Endothelial cell of umbilical vein (primary cell): ENCODE data around the gene QDPR. TPM values are rescaled to one million over a fixed set of nuclear protein-coding genes. Genes with fewer than 3 reads are reported as not detected.

Source experiments
- BruUV-seq: library from RNA; stranded (reverse); fragments of 400-500 nt; replicated peaks from 2 replicates; lab custom pipeline; 2021; lab: Mats Ljungman, UMichigan
- CTCF ChIA-PET: fragments of 300-600, 350-600 bp; sonication (Branson Sonifier 250); formaldehyde crosslinking; loops from one replicate; lab custom pipeline; 2021; ENCODE audit warnings: antibody characterized with exemption, inconsistent platforms; lab: Charles Lee
- POLR2A ChIA-PET: fragments of 300-600, 350-600 bp; sonication (Branson Sonifier 250); formaldehyde crosslinking; loops from one replicate; lab custom pipeline; 2021; ENCODE audit warnings: antibody characterized with exemption, inconsistent platforms; lab: Charles Lee
- DNase-seq: peaks from one replicate; pipeline ENCODE4 v3.0.0-alpha.2; 2011; ENCODE audit warnings: low read depth, low spot score
- FAIRE-seq: peaks from 2 replicates; lab custom pipeline; 2011; peaks lifted over from hg19 to GRCh38; lab: Jason Lieb, UNC
- H2AFZ ChIP-seq: 2 replicates; pipeline ENCODE4 v1.6.0; 2012; ENCODE audit warnings: low read depth, low read length, control low read depth, inconsistent platforms
- H3K27ac ChIP-seq: 2 replicates; pipeline ENCODE4 v1.5.1; 2011; ENCODE audit warnings: low read depth, mild to moderate bottlenecking, control low read depth, low read length, moderate library complexity; ENCODE audit not compliant: insufficient read depth
- H3K27me3 ChIP-seq, 2 experiments: 2 replicates each; pipeline versions ENCODE4 v1.6.0 to v1.6.1; 2011; ENCODE audit warnings: low read length in 2 of 2, mixed read lengths in 1 of 2; ENCODE audit not compliant: control insufficient read depth in 2 of 2, insufficient read depth in 2 of 2
- H3K36me3 ChIP-seq, 2 experiments: 2 replicates in 1 of 2; 3 replicates in 1 of 2; pipeline ENCODE4 v1.5.1; 2011; ENCODE audit warnings: low read length in 2 of 2, mild to moderate bottlenecking in 1 of 2, moderate library complexity in 1 of 2; ENCODE audit not compliant: control insufficient read depth in 2 of 2, insufficient read depth in 2 of 2; ENCODE audit errors: extremely low read depth in 1 of 2
- H3K4me1 ChIP-seq: 3 replicates; pipeline ENCODE4 v1.5.1; 2011; ENCODE audit warnings: mild to moderate bottlenecking, low read length; ENCODE audit not compliant: control insufficient read depth, insufficient read depth; ENCODE audit errors: extremely low read depth
- H3K4me2 ChIP-seq: 2 replicates; pipeline ENCODE4 v1.6.1; 2011; ENCODE audit warnings: low read length, control low read depth, mixed read lengths; ENCODE audit not compliant: insufficient read depth
- H3K4me3 ChIP-seq, 3 experiments: fragments of 200-600 bp in 1 of 3; sonication (generic), shearing (Covaris generic) in 1 of 3; replicated peaks in 1 of 3; 2 replicates each; pipeline ENCODE4 v1.5.1; 2011 to 2016; ENCODE audit warnings: control low read depth in 3 of 3, low read length in 3 of 3, mild to moderate bottlenecking in 2 of 3, inconsistent platforms in 1 of 3, low read depth in 1 of 3, moderate library complexity in 1 of 3; ENCODE audit not compliant: insufficient read depth in 1 of 3
- H3K79me2 ChIP-seq: 2 replicates; pipeline ENCODE4 v1.6.0; 2012; ENCODE audit warnings: low read length, inconsistent platforms; ENCODE audit not compliant: control insufficient read depth, insufficient read depth
- H3K9ac ChIP-seq: replicated peaks from 2 replicates; pipeline ENCODE3; 2011; ENCODE audit warnings: low read length, control low read depth; ENCODE audit not compliant: insufficient read depth; ENCODE audit errors: extremely low read depth
- H3K9me1 ChIP-seq: replicated peaks from 3 replicates; pipeline ENCODE4 v1.6.0; 2011; ENCODE audit warnings: mild to moderate bottlenecking, low read length; ENCODE audit not compliant: control insufficient read depth, insufficient read depth; ENCODE audit errors: extremely low read depth
- H3K9me3 ChIP-seq: replicated peaks from 2 replicates; pipeline ENCODE4 v1.5.1; 2012; ENCODE audit warnings: low read length, inconsistent platforms; ENCODE audit not compliant: control insufficient read depth, insufficient read depth
- H4K20me1 ChIP-seq: replicated peaks from 2 replicates; pipeline ENCODE3; 2011; ENCODE audit warnings: mild to moderate bottlenecking, low read length; ENCODE audit not compliant: control insufficient read depth, insufficient read depth; ENCODE audit errors: extremely low read depth
- EZH2 ChIP-seq: IDR thresholded peaks from 2 replicates; pipeline ENCODE4 v1.6.1; 2012; ENCODE audit warnings: borderline replicate concordance, low read depth, mild to moderate bottlenecking, moderate library complexity, low read length, inconsistent platforms; ENCODE audit not compliant: severe bottlenecking
- FOS ChIP-seq: IDR thresholded peaks from 2 replicates; pipeline ENCODE4 v1.6.1; 2011; ENCODE audit warnings: mild to moderate bottlenecking, low read length, moderate library complexity, borderline replicate concordance; ENCODE audit not compliant: insufficient read depth
- GATA2 ChIP-seq: IDR thresholded peaks from 2 replicates; pipeline ENCODE4 v1.7.0; 2011; ENCODE audit warnings: low read depth, mild to moderate bottlenecking, moderate library complexity, mixed read lengths, low read length; ENCODE audit not compliant: insufficient read length, insufficient read depth
- JUN ChIP-seq: IDR thresholded peaks from 2 replicates; pipeline ENCODE4 v1.6.1; 2011; ENCODE audit warnings: borderline replicate concordance, low read depth; ENCODE audit not compliant: insufficient read length, insufficient read depth
- MAX ChIP-seq: IDR thresholded peaks from 2 replicates; pipeline ENCODE4 v1.6.1; 2011; ENCODE audit not compliant: insufficient read depth, insufficient read length
- MYC ChIP-seq: IDR thresholded peaks from one replicate; pipeline ENCODE4 v1.6.1; 2011; ENCODE audit warnings: mild to moderate bottlenecking, low read depth, low read length
- POLR2AphosphoS5 ChIP-seq: IDR thresholded peaks from 2 replicates; pipeline ENCODE4 v1.6.1; 2012; ENCODE audit warnings: low read depth, mild to moderate bottlenecking, control low read depth, low read length, moderate library complexity; ENCODE audit not compliant: insufficient read depth
- dilution Hi-C: fragments of 300-500 bp; cut with MboI; formaldehyde crosslinking; loops from one replicate; pipeline ENCODE4 v1.15.0; 2019; ENCODE audit warnings: low sequenced_read_pairs; ENCODE audit not compliant: extremely low pct_ligation_motif_present
- intact Hi-C: fragments of 100-400 bp; cut with micrococcal nuclease; formaldehyde crosslinking; loops from one replicate; pipeline ENCODE4 v1.10.0; 2022
- polyA plus RNA-seq, 4 experiments: library from polyadenylated mRNA; depleted of rRNA in 3 of 4; stranded (reverse) in 3 of 4; unstranded in 1 of 4; fragments of >200 nt; gene quantifications; 2 replicates each; pipeline versions ENCODE4 v1.2.1 to v1.2.3, GENCODE V29; 2011 to 2012; ENCODE audit warnings: missing spikeins in 1 of 4
- total RNA-seq: library from RNA; stranded (reverse); gene quantifications from 2 replicates; pipeline ENCODE4 v1.2.3, GENCODE V29; 2021
- TF ChIP-seq, protein P1 (sequence below), 2 donors: IDR thresholded peaks; 1 replicate in 1 of 2; 2 replicates in 1 of 2; pipeline ENCODE4 v1.5.1; 2011; ENCODE audit warnings: low read length in 2 of 2, mild to moderate bottlenecking in 2 of 2, moderate library complexity in 2 of 2, control low read depth in 1 of 2, inconsistent platforms in 1 of 2, low read depth in 1 of 2; ENCODE audit not compliant: insufficient read depth in 1 of 2; ENCODE audit errors: extremely low read depth in 1 of 2

Gene QDPR
- total and polyA plus RNA-seq, 2 donors (not counting 3 experiments of a cell fraction or from before 2014, with no cell fraction given), result 20.5 to 20.9 TPM

DNA sequence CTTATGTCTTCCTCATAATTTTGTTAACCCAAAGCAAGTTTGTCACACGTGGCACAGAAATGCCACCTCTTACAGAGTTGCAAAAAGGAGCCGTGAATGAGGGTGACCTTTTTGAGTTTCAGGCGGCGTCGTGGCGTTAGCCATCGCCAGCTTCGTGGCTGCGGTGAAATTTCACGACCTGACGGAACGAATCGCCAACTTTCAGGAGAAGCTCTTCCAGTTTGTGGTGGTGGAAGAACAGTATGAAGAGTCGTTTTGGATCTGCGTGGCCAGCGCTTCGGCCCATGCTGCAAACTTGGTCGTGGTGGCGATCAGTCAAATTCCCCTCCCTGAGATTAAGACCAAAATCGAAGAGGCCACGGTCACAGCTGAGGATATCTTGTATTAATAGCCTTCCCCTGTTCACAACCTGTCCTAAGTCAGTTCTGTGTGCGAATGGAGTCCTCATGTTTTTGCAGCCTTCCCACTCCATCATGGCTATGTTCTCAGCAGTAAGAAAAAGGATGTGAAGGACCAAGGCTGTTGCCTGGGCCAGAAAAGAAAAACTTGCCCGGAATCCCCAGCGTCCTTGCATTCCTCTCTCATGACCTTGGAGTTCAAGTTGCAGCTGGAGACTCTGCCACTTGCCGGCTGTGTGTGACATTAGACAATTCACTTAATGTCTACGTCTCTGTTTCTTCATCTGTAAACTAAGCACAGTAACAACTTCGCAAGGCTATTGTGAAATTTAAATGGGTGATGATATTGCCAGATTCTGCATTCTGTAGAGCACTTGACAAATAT lies 15.0 kb upstream of the QDPR start:
- no peak overlapping the region for H3K27ac ChIP-seq
- no peaks in the 10 kb centered on the region for H3K9me1 ChIP-seq
- intact Hi-C loops (no loop called here), dilution Hi-C loops (no loop called here)
- BruUV-seq, result no TSS peak
- H3K9ac ChIP-seq, result no peak overlapping the region
- peaks cover 0 to 2% of the 10 kb centered on the region in 2 experiments for H3K27me3 ChIP-seq
- DNase-seq, result no peak
- H3K9me3 ChIP-seq, result no peaks in the 10 kb centered on the region
- no peaks in the 10 kb centered on the region for H3K79me2 ChIP-seq
- no peak overlapping the region for H2AFZ ChIP-seq
- H4K20me1 ChIP-seq, result no peaks in the 10 kb centered on the region
- TF ChIP-seq, protein P1, sequence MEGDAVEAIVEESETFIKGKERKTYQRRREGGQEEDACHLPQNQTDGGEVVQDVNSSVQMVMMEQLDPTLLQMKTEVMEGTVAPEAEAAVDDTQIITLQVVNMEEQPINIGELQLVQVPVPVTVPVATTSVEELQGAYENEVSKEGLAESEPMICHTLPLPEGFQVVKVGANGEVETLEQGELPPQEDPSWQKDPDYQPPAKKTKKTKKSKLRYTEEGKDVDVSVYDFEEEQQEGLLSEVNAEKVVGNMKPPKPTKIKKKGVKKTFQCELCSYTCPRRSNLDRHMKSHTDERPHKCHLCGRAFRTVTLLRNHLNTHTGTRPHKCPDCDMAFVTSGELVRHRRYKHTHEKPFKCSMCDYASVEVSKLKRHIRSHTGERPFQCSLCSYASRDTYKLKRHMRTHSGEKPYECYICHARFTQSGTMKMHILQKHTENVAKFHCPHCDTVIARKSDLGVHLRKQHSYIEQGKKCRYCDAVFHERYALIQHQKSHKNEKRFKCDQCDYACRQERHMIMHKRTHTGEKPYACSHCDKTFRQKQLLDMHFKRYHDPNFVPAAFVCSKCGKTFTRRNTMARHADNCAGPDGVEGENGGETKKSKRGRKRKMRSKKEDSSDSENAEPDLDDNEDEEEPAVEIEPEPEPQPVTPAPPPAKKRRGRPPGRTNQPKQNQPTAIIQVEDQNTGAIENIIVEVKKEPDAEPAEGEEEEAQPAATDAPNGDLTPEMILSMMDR (IDR thresholded peaks at IDR 0.05; ENCODE audit: extremely low read depth in 1 of 2, insufficient read depth in 1 of 2, low read depth in 1 of 2, low read length in 2 of 2), result no peak
- no peak for TF ChIP-seq MAX
- no peak for TF ChIP-seq JUN
- H3K36me3 ChIP-seq, result no peaks in the 10 kb centered on the region
- ChIA-PET CTCF (no interaction called here), POLR2A (no interaction called here)
- FAIRE-seq, result no peak
- H3K4me1 ChIP-seq, result no peaks in the 10 kb centered on the region
- H3K4me2 ChIP-seq, result no peak overlapping the region
- no peak overlapping the region for H3K4me3 ChIP-seq

DNA sequence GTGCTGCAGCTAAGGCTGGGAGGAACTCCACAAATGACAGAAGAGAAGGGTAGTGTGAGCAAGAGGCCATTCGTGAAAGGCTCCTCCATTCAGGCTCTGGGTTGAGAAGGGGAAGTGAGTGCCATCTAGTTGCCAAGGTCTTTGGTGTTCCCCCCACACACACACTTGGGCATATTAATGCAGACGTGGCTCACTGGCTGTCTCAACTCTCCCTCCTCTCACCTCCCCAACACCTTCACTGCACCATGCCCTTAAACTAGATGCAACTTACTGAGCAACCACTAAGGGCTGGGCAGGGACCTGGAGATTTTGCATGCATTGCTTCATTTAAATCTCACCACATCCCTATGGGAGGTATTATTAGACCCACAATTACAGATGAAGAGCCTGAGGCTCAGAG lies 11.8 kb upstream of the QDPR start:
- H3K27ac ChIP-seq, result no peak overlapping the region
- no peak for FAIRE-seq
- H3K9ac ChIP-seq, result no peak overlapping the region
- POLR2A ChIA-PET, result no interaction called here
- CTCF ChIA-PET, result no interaction called here
- no peaks in the 10 kb centered on the region for H3K4me1 ChIP-seq
- no peaks in the 10 kb centered on the region for H3K9me1 ChIP-seq
- no TSS peak for BruUV-seq
- H3K4me3 ChIP-seq, result no peak overlapping the region
- no peak overlapping the region for H3K4me2 ChIP-seq
- H3K79me2 ChIP-seq, result no peaks in the 10 kb centered on the region
- no peak overlapping the region for H2AFZ ChIP-seq
- DNase-seq, result no peak
- TF ChIP-seq GATA2, result no peak
- no peak for TF ChIP-seq POLR2AphosphoS5
- no peak for TF ChIP-seq EZH2
- TF ChIP-seq FOS, result no peak
- TF ChIP-seq MAX, result no peak
- TF ChIP-seq MYC, result no peak
- TF ChIP-seq, protein P1 (IDR thresholded peaks at IDR 0.05; ENCODE audit: extremely low read depth in 1 of 2, insufficient read depth in 1 of 2, low read depth in 1 of 2, low read length in 2 of 2), result no peak
- dilution Hi-C loops, result no loop called here
- H3K9me3 ChIP-seq, result no peaks in the 10 kb centered on the region
- peaks cover 5 to 6% of the 10 kb centered on the region in 2 experiments for H3K27me3 ChIP-seq
- H3K36me3 ChIP-seq, result no peaks in the 10 kb centered on the region
- intact Hi-C loops, result no loop called here
- no peaks in the 10 kb centered on the region for H4K20me1 ChIP-seq
